A549 (cell line): ENCODE results near the gene CARMIL3. TPM values are rescaled to one million over a fixed set of nuclear protein-coding genes. Genes with fewer than 3 reads are reported as not detected.

ENCODE experiments used
- ATAC-seq, 2 experiments: fragments of 200-7000 bp in 1 of 2; fragments of >200 bp in 1 of 2; cut with Nextera tagmentation in 1 of 2; cut with Tn5 transposase in 1 of 2; 3 replicates each; pipeline versions ENCODE4 v1.8.0 to v1.9.1; 2018 to 2020; ENCODE audit warnings: mild to moderate bottlenecking in 1 of 2, moderate library complexity in 1 of 2
- CTCF ChIA-PET: fragments of 300-600 bp; sonication (Branson Sonifier 250); formaldehyde crosslinking; extraction: SDS; loops from one replicate; lab custom pipeline; 2021; ENCODE audit warnings: antibody characterized with exemption, inconsistent platforms; lab: Yijun Ruan, JAX
- POLR2A ChIA-PET: fragments of 350-600 bp; formaldehyde crosslinking; extraction: SDS; loops from one replicate; lab custom pipeline; 2021; ENCODE audit warnings: antibody characterized with exemption, inconsistent platforms; lab: Yijun Ruan, JAX
- DNase-seq, 2 experiments: peaks; one replicate each; pipeline versions ENCODE4 v3.0.0 to v3.0.0-alpha.2; 2011 to 2016; ENCODE audit warnings: low read depth in 1 of 2, low spot score in 1 of 2
- FAIRE-seq: peaks from 2 replicates; lab custom pipeline; 2011; peaks lifted over from hg19 to GRCh38; lab: Jason Lieb, UNC
- H3K27ac ChIP-seq, 2 experiments: fragments of >200 bp; sonication (Bioruptor Twin); formaldehyde crosslinking; 3 replicates each; pipeline ENCODE4 v1.5.1; 2016 to 2017
- H3K4me1 ChIP-seq: fragments of >200 bp; sonication (Bioruptor Twin); formaldehyde crosslinking; 3 replicates; pipeline ENCODE4 v1.6.1; 2016
- H3K4me2 ChIP-seq: fragments of >200 bp; sonication (Bioruptor Twin); formaldehyde crosslinking; 3 replicates; pipeline ENCODE4 v1.6.1; 2016
- H3K4me3 ChIP-seq: fragments of >200 bp; sonication (Bioruptor Twin); formaldehyde crosslinking; 3 replicates; pipeline ENCODE4 v1.5.1; 2016
- H3K9me3 ChIP-seq: fragments of >200 bp; sonication (Bioruptor Twin); formaldehyde crosslinking; 3 replicates; pipeline ENCODE4 v1.6.1; 2016
- CBX2 ChIP-seq: fragments of 200-600 bp; sonication (generic); IDR thresholded peaks from 2 replicates; pipeline ENCODE4 v1.6.1; 2016; ENCODE audit warnings: low read depth, mild to moderate bottlenecking, borderline replicate concordance
- CBX8 ChIP-seq: fragments of 200-600 bp; sonication (generic); IDR thresholded peaks from 2 replicates; pipeline ENCODE4 v1.6.1; 2016
- CEBPB ChIP-seq, 2 experiments: fragments of >200 bp in 1 of 2; sonication (Bioruptor Twin) in 1 of 2; formaldehyde crosslinking in 1 of 2; IDR thresholded peaks; 2 replicates each; pipeline ENCODE4 v1.6.1; 2012 to 2016
- CTCF ChIP-seq: fragments of >200 bp; sonication (Bioruptor Twin); formaldehyde crosslinking; IDR thresholded peaks from 3 replicates; pipeline ENCODE4 v1.5.1; 2016
- FOSB ChIP-seq: fragments of 250-450 bp; sonication (Bioruptor Pico); IDR thresholded peaks from 2 replicates; pipeline ENCODE4 v1.5.0; 2020; ENCODE audit warnings: mild to moderate bottlenecking, moderate library complexity
- FOSL2 ChIP-seq, 2 experiments: fragments of 450-650 bp in 1 of 2; fragments of >200 bp in 1 of 2; sonication (Bioruptor Twin) in 1 of 2; formaldehyde crosslinking; IDR thresholded peaks; 2 replicates each; pipeline versions ENCODE4 v1.5.0 to v1.6.1; 2016 to 2020; ENCODE audit warnings: mild to moderate bottlenecking in 1 of 2, moderate library complexity in 1 of 2
- HDAC2 ChIP-seq: fragments of 200-600 bp; sonication (generic); IDR thresholded peaks from 2 replicates; pipeline ENCODE4 v1.6.1; 2016
- HES2 ChIP-seq: fragments of >200 bp; sonication (Bioruptor Twin); formaldehyde crosslinking; IDR thresholded peaks from 2 replicates; pipeline ENCODE4 v1.6.1; 2016
- HOXA7 ChIP-seq: fragments of 250-450 bp; sonication (Bioruptor Pico); IDR thresholded peaks from 2 replicates; pipeline ENCODE4 v1.5.0; 2020; ENCODE audit warnings: mild to moderate bottlenecking, moderate library complexity
- HOXB5 ChIP-seq: fragments of 250-450 bp; sonication (Bioruptor Pico); IDR thresholded peaks from 2 replicates; pipeline ENCODE4 v1.5.0; 2020; ENCODE audit warnings: mild to moderate bottlenecking, moderate library complexity
- JUN ChIP-seq, 2 experiments: fragments of >200 bp; sonication (Bioruptor Twin); formaldehyde crosslinking; IDR thresholded peaks; 2 replicates in 1 of 2; 3 replicates in 1 of 2; pipeline ENCODE4 v1.6.1; 2016 to 2017
- MAZ ChIP-seq: fragments of 150-350 bp; IDR thresholded peaks from 2 replicates; pipeline ENCODE4 v1.6.1; 2014; ENCODE audit warnings: antibody characterized with exemption, low read depth, low read length, borderline replicate concordance
- TFCP2L1 ChIP-seq: fragments of 250-450 bp; sonication (Bioruptor Pico); IDR thresholded peaks from 2 replicates; pipeline ENCODE4 v1.5.0; 2021; ENCODE audit warnings: mild to moderate bottlenecking
- whole genome bisulfite sequencing: methylation state at CpG from one replicate; pipeline ENCODE4 v1.1.6; 2017; ENCODE audit errors: missing lambda C conversion rate; 5-methylcytosine and 5-hydroxymethylcytosine counted together
- polyA plus RNA-seq, 4 experiments: library from polyadenylated mRNA; depleted of rRNA in 3 of 4; stranded (reverse); fragments of >200 nt; fragmentation: RNase III in 1 of 4; extraction: RNeasy Plus Mini Kit Qiagen cat#74134 plus additional on column Dnase treatment in 1 of 4; gene quantifications; 2 replicates in 3 of 4; 3 replicates in 1 of 4; pipeline ENCODE4 v1.2.3, GENCODE V29; 2011 to 2017
- TF ChIP-seq, protein P1 (sequence below): IDR thresholded peaks from 2 replicates; pipeline ENCODE4 v1.6.1; 2012
- TF ChIP-seq, protein P2 (sequence below): fragments of >200 bp; sonication (Bioruptor Twin); formaldehyde crosslinking; IDR thresholded peaks from 3 replicates; pipeline ENCODE4 v1.6.1; 2016

The CARMIL3 gene
- polyA plus RNA-seq, 2 of the 4 experiments (the other 2 are of a cell fraction): 0.45 to 0.98 TPM

GRCh38 chr14:24070285-24071143, 18.7 kb downstream of the CARMIL3 start:
- ChIA-PET POLR2A (interaction anchor here (1.0 to 1.9 kb wide), 2 partner anchors 10 to 24 kb away, joined by 3 to 5 read pairs; partner anchors contain the start of gene PCK2), CTCF (interaction anchor here (0.6 to 11.2 kb wide), 6 partner anchors 11 to 951 kb away, joined by 3 to 101 read pairs (median 4); partner anchors contain the start of gene PCK2)
- Histone ChIP-seq H3K4me3 (no peak overlapping the region), H3K27ac (no peak overlapping the region), H3K9me3 (no peaks in the 10 kb centered on the region), H3K4me2 (no peak overlapping the region), H3K4me1 (no peaks in the 10 kb centered on the region)
- ATAC-seq: no peak
- 58% methylated on average over 10 of the region's 10 CpGs for WGBS
- DNase-seq: no peak
- FAIRE-seq: no peak
- TF ChIP-seq CEBPB (IDR thresholded peaks at IDR 0.05): no peak
- no peak for TF ChIP-seq CBX2
- TF ChIP-seq, protein P1, sequence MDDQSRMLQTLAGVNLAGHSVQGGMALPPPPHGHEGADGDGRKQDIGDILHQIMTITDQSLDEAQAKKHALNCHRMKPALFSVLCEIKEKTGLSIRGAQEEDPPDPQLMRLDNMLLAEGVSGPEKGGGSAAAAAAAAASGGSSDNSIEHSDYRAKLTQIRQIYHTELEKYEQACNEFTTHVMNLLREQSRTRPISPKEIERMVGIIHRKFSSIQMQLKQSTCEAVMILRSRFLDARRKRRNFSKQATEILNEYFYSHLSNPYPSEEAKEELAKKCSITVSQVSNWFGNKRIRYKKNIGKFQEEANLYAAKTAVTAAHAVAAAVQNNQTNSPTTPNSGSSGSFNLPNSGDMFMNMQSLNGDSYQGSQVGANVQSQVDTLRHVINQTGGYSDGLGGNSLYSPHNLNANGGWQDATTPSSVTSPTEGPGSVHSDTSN: no peak
- TF ChIP-seq HES2: no peak
- TF ChIP-seq HDAC2: no peak
- TF ChIP-seq, protein P2, sequence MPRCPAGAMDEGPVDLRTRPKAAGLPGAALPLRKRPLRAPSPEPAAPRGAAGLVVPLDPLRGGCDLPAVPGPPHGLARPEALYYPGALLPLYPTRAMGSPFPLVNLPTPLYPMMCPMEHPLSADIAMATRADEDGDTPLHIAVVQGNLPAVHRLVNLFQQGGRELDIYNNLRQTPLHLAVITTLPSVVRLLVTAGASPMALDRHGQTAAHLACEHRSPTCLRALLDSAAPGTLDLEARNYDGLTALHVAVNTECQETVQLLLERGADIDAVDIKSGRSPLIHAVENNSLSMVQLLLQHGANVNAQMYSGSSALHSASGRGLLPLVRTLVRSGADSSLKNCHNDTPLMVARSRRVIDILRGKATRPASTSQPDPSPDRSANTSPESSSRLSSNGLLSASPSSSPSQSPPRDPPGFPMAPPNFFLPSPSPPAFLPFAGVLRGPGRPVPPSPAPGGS: no peak
- no peak for TF ChIP-seq HOXB5 (CRISPR knock-in tag)
- no peak for TF ChIP-seq JUN (IDR thresholded peaks at IDR 0.05)
- no peak for TF ChIP-seq MAZ

DNA sequence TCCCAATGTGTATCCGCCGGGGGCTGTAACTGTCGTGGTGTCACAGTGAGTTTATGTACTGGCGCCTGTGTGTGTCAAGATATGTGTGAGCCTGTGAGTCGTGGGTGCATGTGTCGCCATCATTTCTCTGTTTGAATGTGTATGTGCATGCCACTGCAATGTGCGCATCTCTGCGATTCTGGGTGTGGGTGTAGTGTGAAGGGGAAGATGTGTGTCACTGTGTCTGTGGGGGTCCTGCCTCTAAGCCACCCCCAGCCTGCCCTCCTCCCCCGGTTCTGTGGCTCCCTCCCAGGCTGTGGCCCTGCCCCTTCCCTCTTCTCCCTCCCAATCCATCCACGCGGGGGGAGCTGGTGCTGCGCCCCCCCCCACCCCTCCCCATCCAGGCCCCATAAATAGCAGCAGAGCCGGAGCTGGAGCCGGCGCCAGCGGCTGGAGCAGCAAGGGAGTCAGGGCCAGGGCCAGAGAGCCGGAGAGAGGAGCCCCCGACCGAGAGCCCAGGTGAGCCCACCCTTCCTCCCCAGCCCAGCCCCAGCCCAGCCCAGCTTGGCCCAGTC, 19.4 kb downstream of the CARMIL3 start, which contains the start of gene CPNE6:
CPNE6 (plus strand) TSS at position 419 of the 554 bp plus-strand sequence. CDS start 1,375 bp downstream, outside the sequence.
- TF ChIP-seq TFCP2L1 (no peak), CTCF (no peak), FOSB (CRISPR knock-in tag) (no peak), JUN (IDR thresholded peaks at IDR 0.05) (no peak), FOSL2 (IDR thresholded peaks at IDR 0.05) (no peak), FOSL2 (CRISPR knock-in tag; IDR thresholded peaks at IDR 0.05) (no peak), HOXA7 (CRISPR knock-in tag) (no peak), CBX8 (no peak)
- TF ChIP-seq, protein P2: no peak
- TF ChIP-seq, all 56 proteins: peak for 0
- no peak for DNase-seq
- Histone ChIP-seq H3K4me3 (no peak within 1 kb of the TSS), H3K9me3 (no peaks in the 10 kb centered on the region), H3K27ac (no peak within 1 kb of the TSS), H3K4me1 (no peaks in the 10 kb centered on the region), H3K4me2 (no peak within 1 kb of the TSS)
- no peak for FAIRE-seq
- ATAC-seq: no peak
- POLR2A ChIA-PET: interaction anchor here (1.0 to 1.9 kb wide), 2 partner anchors 9 to 23 kb away, joined by 3 to 5 read pairs; partner anchors contain the start of gene PCK2
- 46% methylated on average over 14 of the region's 19 CpGs for WGBS
- CTCF ChIA-PET: interaction anchor here (0.7 to 11.2 kb wide), 4 partner anchors 12 to 37 kb away, joined by 3 to 101 read pairs (median 11); partner anchors contain the start of gene PCK2
